IMR-90 (cell line): ENCODE data around the gene JMJD1C. TPM values are rescaled to one million over a fixed set of nuclear protein-coding genes. Genes with fewer than 3 reads are reported as not detected.

ENCODE experiments used
- ATAC-seq: fragments of 200-7000 bp; cut with Tn5 transposase; 2 replicates; pipeline ENCODE4 v1.9.1; 2020; ENCODE audit warnings: low read depth, mild to moderate bottlenecking, moderate library complexity
- BruUV-seq: library from RNA; stranded (reverse); fragments of 400-500 nt; replicated peaks from 2 replicates; lab custom pipeline; 2021; lab: Mats Ljungman, UMichigan
- CTCF ChIA-PET: fragments of 300-600 bp; formaldehyde crosslinking; extraction: SDS; loops from one replicate; lab custom pipeline; 2021; ENCODE audit warnings: antibody characterized with exemption; lab: Yijun Ruan, JAX
- POLR2A ChIA-PET: fragments of 300-600 bp; sonication (Branson Sonifier 250); formaldehyde crosslinking; loops from one replicate; lab custom pipeline; 2022; ENCODE audit warnings: antibody characterized with exemption; ENCODE audit not compliant: unreplicated experiment; lab: Charles Lee
- DNase-seq: peaks from one replicate; pipeline ENCODE4 v3.0.0; 2013
- H2AFZ ChIP-seq: replicated peaks from 2 replicates; pipeline ENCODE3; 2013; ENCODE audit warnings: low read length, mild to moderate bottlenecking; ENCODE audit not compliant: poor library complexity
- H2AK5ac ChIP-seq: 2 replicates; pipeline ENCODE4 v1.6.1; 2013; ENCODE audit warnings: low read depth, low read length, inconsistent platforms
- H2AK9ac ChIP-seq: replicated peaks from 2 replicates; pipeline ENCODE3; 2013; ENCODE audit warnings: mild to moderate bottlenecking, low read depth, low read length, moderate library complexity; ENCODE audit not compliant: poor library complexity
- H2BK120ac ChIP-seq: 2 replicates; pipeline ENCODE4 v1.6.1; 2013; ENCODE audit warnings: low read depth, low read length, inconsistent platforms
- H2BK15ac ChIP-seq: 3 replicates; pipeline ENCODE4 v1.6.1; 2013; ENCODE audit warnings: low read depth, low read length, inconsistent platforms
- H2BK20ac ChIP-seq: 2 replicates; pipeline ENCODE4 v1.6.1; 2013; ENCODE audit warnings: low read depth, mild to moderate bottlenecking, inconsistent platforms, low read length, moderate library complexity
- H2BK5ac ChIP-seq: 2 replicates; pipeline ENCODE4 v1.6.1; 2013; ENCODE audit warnings: mild to moderate bottlenecking, low read depth, low read length, inconsistent platforms; ENCODE audit not compliant: poor library complexity, severe bottlenecking
- H3K14ac ChIP-seq: replicated peaks from 2 replicates; pipeline ENCODE4 v1.6.1; 2013; ENCODE audit warnings: low read depth, low read length, inconsistent platforms
- H3K18ac ChIP-seq: 2 replicates; pipeline ENCODE4 v1.6.1; 2013; ENCODE audit warnings: low read depth, low read length, control low read depth
- H3K23ac ChIP-seq: 2 replicates; pipeline ENCODE4 v1.6.1; 2013; ENCODE audit warnings: low read depth, low read length, inconsistent platforms
- H3K27ac ChIP-seq: 2 replicates; pipeline ENCODE4 v1.5.1; 2013; ENCODE audit warnings: mild to moderate bottlenecking, control low read depth, low read length; ENCODE audit not compliant: insufficient read depth
- H3K27me3 ChIP-seq: 2 replicates; pipeline ENCODE4 v1.6.1; 2013; ENCODE audit warnings: low read length; ENCODE audit not compliant: control insufficient read depth, insufficient read depth
- H3K36me3 ChIP-seq: 2 replicates; pipeline ENCODE4 v1.6.1; 2013; ENCODE audit warnings: low read length, mixed read lengths; ENCODE audit not compliant: control insufficient read depth, insufficient read depth
- H3K4ac ChIP-seq: 2 replicates; pipeline ENCODE4 v1.6.1; 2013; ENCODE audit warnings: low read depth, low read length, inconsistent platforms
- H3K4me1 ChIP-seq: 2 replicates; pipeline ENCODE4 v1.6.1; 2013; ENCODE audit warnings: low read length, mixed read lengths; ENCODE audit not compliant: control insufficient read depth, insufficient read depth
- H3K4me2 ChIP-seq: 2 replicates; pipeline ENCODE4 v1.6.1; 2013; ENCODE audit warnings: low read depth, mild to moderate bottlenecking, control low read depth, low read length, moderate library complexity
- H3K4me3 ChIP-seq: 2 replicates; pipeline ENCODE4 v1.5.1; 2013; ENCODE audit warnings: low read depth, mild to moderate bottlenecking, control low read depth, low read length, moderate library complexity; ENCODE audit not compliant: insufficient read depth
- H3K56ac ChIP-seq: 2 replicates; pipeline ENCODE4 v1.6.1; 2013; ENCODE audit warnings: low read length, inconsistent platforms; ENCODE audit not compliant: insufficient read depth; ENCODE audit errors: extremely low read depth
- H3K79me1 ChIP-seq, 2 experiments: 2 replicates each; pipeline ENCODE4 v1.6.1; 2013; ENCODE audit warnings: low read length in 2 of 2, inconsistent platforms in 1 of 2, low read depth in 1 of 2
- H3K9ac ChIP-seq: 2 replicates; pipeline ENCODE4 v1.6.1; 2013; ENCODE audit warnings: low read depth, low read length, control low read depth
- H3K9me1 ChIP-seq: 2 replicates; pipeline ENCODE4 v1.6.1; 2013; ENCODE audit warnings: low read length, inconsistent platforms; ENCODE audit not compliant: insufficient read depth
- H3K9me3 ChIP-seq: 2 replicates; pipeline ENCODE4 v1.6.1; 2013; ENCODE audit warnings: low read length; ENCODE audit not compliant: control insufficient read depth, insufficient read depth
- H4K20me1 ChIP-seq: 2 replicates; pipeline ENCODE4 v1.6.1; 2013; ENCODE audit warnings: low read length, inconsistent platforms; ENCODE audit not compliant: insufficient read depth
- H4K5ac ChIP-seq: 2 replicates; pipeline ENCODE4 v1.6.1; 2013; ENCODE audit warnings: mild to moderate bottlenecking, low read depth, low read length, control low read depth
- H4K8ac ChIP-seq, 2 experiments: 2 replicates each; pipeline ENCODE4 v1.6.1; 2013; ENCODE audit warnings: low read depth in 2 of 2, low read length in 2 of 2, control low read depth in 1 of 2, inconsistent platforms in 1 of 2
- H4K91ac ChIP-seq: 2 replicates; pipeline ENCODE4 v1.6.1; 2013; ENCODE audit warnings: low read depth, low read length, inconsistent platforms; ENCODE audit not compliant: insufficient read depth
- CEBPB ChIP-seq: IDR thresholded peaks from 2 replicates; pipeline ENCODE4 v1.6.1; 2012; ENCODE audit warnings: low read depth, low read length, improper control_type of control experiment
- CHD1 ChIP-seq: IDR thresholded peaks from 2 replicates; pipeline ENCODE4 v1.6.1; 2012; ENCODE audit warnings: low read depth, low read length, improper control_type of control experiment
- WGBS, 2 experiments: methylation state at CpG; one replicate each; pipeline versions ENCODE4 v1.1.5 to v1.1.7; 2013; ENCODE audit warnings: missing lambda C conversion rate in 2 of 2; ENCODE audit not compliant: insufficient read length in 1 of 2; ENCODE audit errors: extremely low coverage in 2 of 2; 5-methylcytosine and 5-hydroxymethylcytosine counted together
- dilution Hi-C: fragments of 300-500 bp; cut with HindIII; formaldehyde crosslinking; loops from one replicate; pipeline ENCODE4 v1.14.3; 2018; ENCODE audit warnings: low sequenced_read_pairs; ENCODE audit not compliant: unreplicated experiment
- in situ Hi-C: fragments of 300-500 bp; cut with MboI; formaldehyde crosslinking; loops from 3 replicates; pipeline ENCODE4 v1.14.3; 2019; ENCODE audit warnings: low sequenced_read_pairs, inconsistent platforms, mixed read lengths
- intact Hi-C: fragments of 100-400 bp; cut with micrococcal nuclease; formaldehyde crosslinking; loops from 2 replicates; pipeline ENCODE4 v1.10.0; 2022
- polyA plus RNA-seq, 3 experiments: library from polyadenylated mRNA; depleted of rRNA; stranded (reverse); fragments of >200 nt; gene quantifications; 2 replicates each; pipeline ENCODE4 v1.2.3, GENCODE V29; 2012; ENCODE audit warnings: low replicate concordance in 1 of 3
- total RNA-seq: library from RNA; depleted of rRNA; stranded (reverse); fragments of >200 nt; gene quantifications from 2 replicates; pipeline ENCODE4 v1.2.3, GENCODE V29; 2012
- TF ChIP-seq, protein P1 (sequence below): fragments of 150-350 bp; IDR thresholded peaks from 2 replicates; pipeline ENCODE4 v1.6.1; 2016; ENCODE audit warnings: low read depth, mild to moderate bottlenecking, low read length, moderate library complexity, borderline replicate concordance

JMJD1C gene
- total and polyA plus RNA-seq, 2 of the 4 experiments (the other 2 are of a cell fraction) = 15.6 to 96.8 TPM

GRCh38 chr10:63161592-63161991 lies 304.2 kb downstream of the JMJD1C start:
- Histone ChIP-seq H2AFZ (no peak overlapping the region), H3K9me3 (no peaks in the 10 kb centered on the region), H3K79me1 (peaks cover 0 to 10% of the 10 kb centered on the region in 2 experiments; a peak in 2 of 4 replicates), H3K9ac (no peak overlapping the region), H2BK20ac (no peak overlapping the region), H3K18ac (no peak overlapping the region), H2AK5ac (no peak overlapping the region), H4K20me1 (peaks cover 14% of the 10 kb centered on the region; the same call in 1 of the 2 replicates), H3K27ac (no peak overlapping the region), H3K4me1 (no peaks in the 10 kb centered on the region), H4K8ac (no peak overlapping the region), H4K91ac (no peak overlapping the region), H3K27me3 (no peaks in the 10 kb centered on the region), H3K36me3 (0 out of 2 replicates have a peak, but pooled peaks cover 2% of the 10 kb centered on the region), H3K56ac (no peak overlapping the region), H2BK120ac (no peak overlapping the region), H3K14ac (no peak overlapping the region), H2AK9ac (no peak overlapping the region), H3K4me2 (no peak overlapping the region), H2BK15ac (no peak overlapping the region), H3K23ac (no peak overlapping the region), H2BK5ac (no peak overlapping the region), H3K4me3 (no peak overlapping the region), H3K4ac (no peak overlapping the region), H3K9me1 (no peaks in the 10 kb centered on the region; the same call in 1 of the 2 replicates), H4K5ac (no peak overlapping the region)
- dilution Hi-C loops = loop anchor here (25.0 kb wide), 2 partner anchors 549 to 551 kb away; no protein-coding TSS in a partner anchor
- BruUV-seq = no TSS peak
- no CpG with 5 or more reads among the region's 2 CpGs for WGBS, 2 experiments
- ChIA-PET POLR2A (no interaction called here), CTCF (interaction anchor here (1.0 to 2.6 kb wide), 2 partner anchors 472 to 559 kb away, joined by 4 to 10 read pairs; no protein-coding TSS in a partner anchor)
- ATAC-seq (no peak), DNase-seq (no peak)
- in situ Hi-C loops = no loop called here
- intact Hi-C loops = no loop called here
- TF ChIP-seq, protein P1, sequence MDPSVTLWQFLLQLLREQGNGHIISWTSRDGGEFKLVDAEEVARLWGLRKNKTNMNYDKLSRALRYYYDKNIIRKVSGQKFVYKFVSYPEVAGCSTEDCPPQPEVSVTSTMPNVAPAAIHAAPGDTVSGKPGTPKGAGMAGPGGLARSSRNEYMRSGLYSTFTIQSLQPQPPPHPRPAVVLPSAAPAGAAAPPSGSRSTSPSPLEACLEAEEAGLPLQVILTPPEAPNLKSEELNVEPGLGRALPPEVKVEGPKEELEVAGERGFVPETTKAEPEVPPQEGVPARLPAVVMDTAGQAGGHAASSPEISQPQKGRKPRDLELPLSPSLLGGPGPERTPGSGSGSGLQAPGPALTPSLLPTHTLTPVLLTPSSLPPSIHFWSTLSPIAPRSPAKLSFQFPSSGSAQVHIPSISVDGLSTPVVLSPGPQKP = no peak
- TF ChIP-seq CHD1 (no peak), CEBPB (no peak)
